HG03575 (cell line): Measurements from ENCODE around the gene CNTNAP1.
"Not testable (repeated sequence)": the region's sequence is repeated elsewhere in the genome, so short reads cannot be mapped to it uniquely, and the experiment has no call there.

Experiments used
- ATAC-seq: cut with Tn5 transposase; IDR thresholded peaks from one replicate; pipeline ENCODE4 v1.9.1; 2021; ENCODE audit not compliant: unreplicated experiment, insufficient number of reproducible peaks, low FRiP score; ENCODE audit errors: extremely low read depth

Gene CNTNAP1

GRCh38 chr17:42704837-42705494 lies 22.6 kb downstream of the CNTNAP1 start:
- no peak for ATAC-seq

GRCh38 chr17:42706732-42707131 lies 24.4 kb downstream of the CNTNAP1 start:
- no peak for ATAC-seq

GRCh38 chr17:42708588-42708987 lies 26.3 kb downstream of the CNTNAP1 start:
- ATAC-seq = no peak

GRCh38 chr17:42709561-42709960 lies 27.2 kb downstream of the CNTNAP1 start:
- ATAC-seq = no peak

- ATAC-seq = no peak
These were observed 38.8 kb downstream of the CNTNAP1 start for GRCh38 chr17:42720996-42721583.

GRCh38 chr17:42723636-42724035 lies 41.3 kb downstream of the CNTNAP1 start:
- ATAC-seq = no peak

GRCh38 chr17:42725143-42725542 lies 42.8 kb downstream of the CNTNAP1 start:
- ATAC-seq = no peak

- ATAC-seq = no peak
These were observed 58.4 kb downstream of the CNTNAP1 start for GRCh38 chr17:42740699-42741098.

- not testable (repeated sequence) for ATAC-seq
These were observed 60.6 kb downstream of the CNTNAP1 start for GRCh38 chr17:42742916-42743315.

- no peak for ATAC-seq
These were observed 61.4 kb downstream of the CNTNAP1 start for GRCh38 chr17:42743595-42744282.

- ATAC-seq = no peak
These were observed 62.0 kb downstream of the CNTNAP1 start for GRCh38 chr17:42744283-42744805.

- ATAC-seq = no peak
These were observed 62.7 kb downstream of the CNTNAP1 start, which contains the start of gene EZH1 for GRCh38 chr17:42744806-42745617. EZH1 (minus strand) TSS chr17:42745040; CDS start chr17:42728941, 16,099 bp downstream.

GRCh38 chr17:42748202-42748907 lies 66.0 kb downstream of the CNTNAP1 start:
- ATAC-seq = no peak

- no peak for ATAC-seq
These were observed 66.8 kb downstream of the CNTNAP1 start for GRCh38 chr17:42748908-42749798.
